Measurements from ENCODE around the gene MMP28. TPM values are rescaled to one million over a fixed set of nuclear protein-coding genes. Genes with fewer than 3 reads are reported as not detected.

MMP28 gene
- total and polyA plus RNA-seq, 2 donors (not counting 1 experiment from before 2014, with no cell fraction given) = 0.15 to 2.0 TPM

GRCh38 chr17:35808240-35808961, 13.0 kb upstream of the MMP28 start:
- peaks cover 42% of the 10 kb centered on the region for H3K4me1 Mint-ChIP-seq
- no peak for DNase-seq
- H3K79me2 ChIP-seq (ENCODE audit: control insufficient read depth, insufficient read depth, low read length) = peaks cover 41% of the 10 kb centered on the region
- H3K27ac Mint-ChIP-seq = peak overlapping the region; percentile 97
- no peak for ATAC-seq (ENCODE audit: low read depth)
- POLR2A ChIA-PET = interaction anchor here (1.0 to 2.8 kb wide), 6 partner anchors 8 to 230 kb away, joined by 3 to 33 read pairs (median 6); partner anchors contain the start of genes MMP28 and PEX12
- peak overlapping the region; percentile 74 to 93 for H3K27ac ChIP-seq (ENCODE audit: low read length in 2 of 2)
- intact Hi-C loops (cut with micrococcal nuclease) = loop anchor here (10.0 kb wide), 1 partner anchor 194 kb away; no protein-coding TSS in a partner anchor
- CTCF ChIA-PET = interaction anchor here (0.7 to 8.7 kb wide), 13 partner anchors 9 to 1141 kb away, joined by 3 to 349 read pairs (median 5); partner anchors contain the start of genes AATF and C17orf50
- no peaks in the 10 kb centered on the region for H3K9me3 ChIP-seq (ENCODE audit: control extremely low read depth in 1 of 3, control insufficient read depth in 2 of 3, insufficient read depth in 1 of 3, low read length in 2 of 3)
- no peaks in the 10 kb centered on the region for H3K36me3 ChIP-seq (replicated peaks in 1 of 2; ENCODE audit: control extremely low read depth in 1 of 2, control insufficient read depth in 1 of 2, extremely low read depth in 1 of 2, insufficient read depth in 2 of 2, low read length in 1 of 2)
- TF ChIP-seq CTCF (IDR thresholded peaks at IDR 0.05) (no peak), EZH2 (IDR thresholded peaks at IDR 0.05; ENCODE audit: borderline replicate concordance, insufficient read depth, low read depth, low read length, poor library complexity, severe bottlenecking) (no peak)
- peak overlapping the region; percentile 85 for H3K4me2 ChIP-seq (replicated peaks; ENCODE audit: low read depth, low read length, poor library complexity, severe bottlenecking)
- H3K9ac ChIP-seq (ENCODE audit: low read length) = peak overlapping the region; percentile 97
- peak overlapping the region; percentile 60 for H2AFZ ChIP-seq (ENCODE audit: insufficient read depth, low read depth, low read length, poor library complexity, severe bottlenecking)
- H3K9me3 Mint-ChIP-seq (ENCODE audit: insufficient read depth) = no peaks in the 10 kb centered on the region
- peak overlapping the region; percentile 92 for H3K4me3 Mint-ChIP-seq
- 37% methylated on average over 16 of the region's 19 CpGs for WGBS (ENCODE audit: insufficient coverage)
- H3K4me3 ChIP-seq (ENCODE audit: control extremely low read depth in 1 of 5, extremely low read depth in 1 of 5, insufficient read depth in 1 of 5, low read depth in 2 of 5, low read length in 4 of 5) = peak overlapping the region; percentile 71 to 92 (median 90)
- H3K27me3 Mint-ChIP-seq = no peaks in the 10 kb centered on the region
- peaks cover 35% of the 10 kb centered on the region for H4K20me1 ChIP-seq (ENCODE audit: control insufficient read depth, insufficient read depth, low read length, poor library complexity, severe bottlenecking)
- no peaks in the 10 kb centered on the region for H3K27me3 ChIP-seq (replicated peaks in 1 of 4; ENCODE audit: control extremely low read depth in 1 of 4, control insufficient read depth in 3 of 4, insufficient read depth in 4 of 4, low read length in 3 of 4)
- peaks cover 29 to 34% of the 10 kb centered on the region in 2 donors for H3K4me1 ChIP-seq (ENCODE audit: control insufficient read depth in 2 of 2, insufficient read depth in 2 of 2, low read length in 2 of 2)
